PC-9 (cell line): ENCODE data around the gene ITGB5. TPM values are rescaled to one million over a fixed set of nuclear protein-coding genes. Genes with fewer than 3 reads are reported as not detected.

Experiments
- BruUV-seq: library from RNA; stranded (reverse); fragments of 400-500 nt; replicated peaks from 2 replicates; lab custom pipeline; 2021; lab: Mats Ljungman, UMichigan
- CTCF ChIA-PET: fragments of 300-600 bp; sonication (Branson Sonifier 250); formaldehyde crosslinking; loops from one replicate; lab custom pipeline; 2022; ENCODE audit warnings: antibody characterized with exemption; lab: Charles Lee
- POLR2A ChIA-PET: fragments of 300-600 bp; sonication (Branson Sonifier 250); formaldehyde crosslinking; loops from one replicate; lab custom pipeline; 2022; ENCODE audit warnings: antibody characterized with exemption; ENCODE audit not compliant: unreplicated experiment; lab: Charles Lee
- DNase-seq, 2 experiments: peaks; one replicate each; pipeline versions ENCODE4 v3.0.0 to v3.0.0-alpha.2; 2015 to 2022; ENCODE audit warnings: mixed read lengths in 1 of 2
- H2AFZ ChIP-seq: fragments of 200-600 bp; sonication (generic); 2 replicates; pipeline ENCODE4 v1.8.1; 2017; ENCODE audit warnings: antibody characterized with exemption
- H3F3A ChIP-seq: fragments of 200-600 bp; sonication (generic); 2 replicates; pipeline ENCODE4 v1.8.1; 2017; ENCODE audit warnings: antibody characterized with exemption, mild to moderate bottlenecking, low read depth; ENCODE audit not compliant: insufficient read depth
- H3K27ac ChIP-seq: fragments of 200-600 bp; sonication (generic); 2 replicates; pipeline ENCODE4 v1.6.1; 2016; ENCODE audit warnings: mixed run types
- H3K27me3 ChIP-seq: fragments of 200-600 bp; sonication (generic); 2 replicates; pipeline ENCODE4 v1.6.1; 2016; ENCODE audit warnings: low read depth, mixed run types; ENCODE audit not compliant: insufficient read depth
- H3K36me3 ChIP-seq: fragments of 200-600 bp; sonication (generic); 2 replicates; pipeline ENCODE4 v1.6.1; 2016; ENCODE audit warnings: low read depth, mixed run types
- H3K4me1 ChIP-seq: fragments of 200-600 bp; sonication (generic); replicated peaks from 2 replicates; pipeline ENCODE4 v1.6.1; 2016; ENCODE audit warnings: mixed run types; ENCODE audit not compliant: insufficient read depth
- H3K4me2 ChIP-seq: fragments of 200-600 bp; sonication (generic); 2 replicates; pipeline ENCODE4 v1.6.1; 2017; ENCODE audit warnings: mixed run types
- H3K4me3 ChIP-seq: fragments of 200-600 bp; sonication (generic); 2 replicates; pipeline ENCODE4 v1.6.1; 2016; ENCODE audit warnings: mixed run types
- H3K79me2 ChIP-seq: fragments of 200-600 bp; sonication (generic); 2 replicates; pipeline ENCODE4 v1.6.1; 2017; ENCODE audit warnings: low read depth, mixed run types
- H3K9me2 ChIP-seq: fragments of 200-600 bp; sonication (generic); 2 replicates; pipeline ENCODE4 v1.8.1; 2017; ENCODE audit warnings: mild to moderate bottlenecking; ENCODE audit not compliant: insufficient read depth
- H3K9me3 ChIP-seq: fragments of 200-600 bp; sonication (generic); 2 replicates; pipeline ENCODE4 v1.8.1; 2016; ENCODE audit warnings: low read depth; ENCODE audit not compliant: insufficient read depth
- H4K20me1 ChIP-seq: fragments of 200-600 bp; sonication (generic); 2 replicates; pipeline ENCODE4 v1.8.1; 2017; ENCODE audit not compliant: insufficient read depth
- EZH2 ChIP-seq: fragments of 200-600 bp; sonication (generic); IDR thresholded peaks from 2 replicates; pipeline ENCODE4 v1.8.0; 2017; ENCODE audit warnings: antibody characterized with exemption, low read depth
- intact Hi-C: fragments of 100-400 bp; cut with micrococcal nuclease; formaldehyde crosslinking; loops from one replicate; pipeline ENCODE4 v1.10.0; 2022; ENCODE audit not compliant: unreplicated experiment
- total RNA-seq: library from RNA; stranded (reverse); gene quantifications from 2 replicates; pipeline ENCODE4 v1.2.3, GENCODE V29; 2021
- TF ChIP-seq, protein P1 (sequence below): fragments of 200-600 bp; sonication (generic); conservative IDR thresholded peaks from 2 replicates; pipeline ENCODE4 v1.6.1; 2017; ENCODE audit warnings: mixed run types, antibody characterized with exemption, mild to moderate bottlenecking, moderate library complexity

The ITGB5 gene
- total RNA-seq, 1 experiment from 2014 or later, result 226 TPM

DNA sequence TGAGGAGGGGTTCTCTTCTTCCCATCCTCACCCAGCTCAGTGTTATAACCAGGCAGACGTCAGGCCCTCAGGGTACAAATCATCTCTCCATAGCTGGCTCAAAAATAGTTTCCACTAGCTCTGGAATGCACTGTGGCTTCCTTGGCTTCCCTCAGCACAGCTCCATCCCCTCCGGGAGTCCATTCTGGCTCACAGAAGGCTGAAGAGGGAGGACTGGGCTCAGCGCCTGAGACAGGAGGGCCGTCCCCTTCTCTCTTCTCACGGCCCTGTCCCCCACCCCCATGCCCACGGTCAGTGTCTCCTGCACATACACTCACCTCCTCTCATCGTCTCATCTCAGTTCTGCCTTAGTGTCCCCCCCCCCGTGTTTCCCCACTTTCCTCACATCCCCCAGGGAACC, 106.8 kb downstream of the ITGB5 start:
- Histone ChIP-seq H3K79me2 (no peaks in the 10 kb centered on the region), H3K27ac (no peak overlapping the region), H3K36me3 (no peaks in the 10 kb centered on the region; the same call in 1 of the 2 replicates), H3K27me3 (no peaks in the 10 kb centered on the region), H3F3A (no peaks in the 10 kb centered on the region), H3K9me3 (no peaks in the 10 kb centered on the region), H3K4me1 (no peaks in the 10 kb centered on the region), H3K4me2 (no peak overlapping the region), H3K9me2 (no peaks in the 10 kb centered on the region), H4K20me1 (peaks cover 7% of the 10 kb centered on the region), H3K4me3 (no peak overlapping the region), H2AFZ (no peak overlapping the region)
- no TSS peak for BruUV-seq
- DNase-seq, result no peak
- intact Hi-C loops, result no loop called here
- TF ChIP-seq EZH2, result no peak
- TF ChIP-seq, protein P1, sequence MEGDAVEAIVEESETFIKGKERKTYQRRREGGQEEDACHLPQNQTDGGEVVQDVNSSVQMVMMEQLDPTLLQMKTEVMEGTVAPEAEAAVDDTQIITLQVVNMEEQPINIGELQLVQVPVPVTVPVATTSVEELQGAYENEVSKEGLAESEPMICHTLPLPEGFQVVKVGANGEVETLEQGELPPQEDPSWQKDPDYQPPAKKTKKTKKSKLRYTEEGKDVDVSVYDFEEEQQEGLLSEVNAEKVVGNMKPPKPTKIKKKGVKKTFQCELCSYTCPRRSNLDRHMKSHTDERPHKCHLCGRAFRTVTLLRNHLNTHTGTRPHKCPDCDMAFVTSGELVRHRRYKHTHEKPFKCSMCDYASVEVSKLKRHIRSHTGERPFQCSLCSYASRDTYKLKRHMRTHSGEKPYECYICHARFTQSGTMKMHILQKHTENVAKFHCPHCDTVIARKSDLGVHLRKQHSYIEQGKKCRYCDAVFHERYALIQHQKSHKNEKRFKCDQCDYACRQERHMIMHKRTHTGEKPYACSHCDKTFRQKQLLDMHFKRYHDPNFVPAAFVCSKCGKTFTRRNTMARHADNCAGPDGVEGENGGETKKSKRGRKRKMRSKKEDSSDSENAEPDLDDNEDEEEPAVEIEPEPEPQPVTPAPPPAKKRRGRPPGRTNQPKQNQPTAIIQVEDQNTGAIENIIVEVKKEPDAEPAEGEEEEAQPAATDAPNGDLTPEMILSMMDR, result no peak
- CTCF ChIA-PET, result no interaction called here
- POLR2A ChIA-PET, result no interaction called here

DNA sequence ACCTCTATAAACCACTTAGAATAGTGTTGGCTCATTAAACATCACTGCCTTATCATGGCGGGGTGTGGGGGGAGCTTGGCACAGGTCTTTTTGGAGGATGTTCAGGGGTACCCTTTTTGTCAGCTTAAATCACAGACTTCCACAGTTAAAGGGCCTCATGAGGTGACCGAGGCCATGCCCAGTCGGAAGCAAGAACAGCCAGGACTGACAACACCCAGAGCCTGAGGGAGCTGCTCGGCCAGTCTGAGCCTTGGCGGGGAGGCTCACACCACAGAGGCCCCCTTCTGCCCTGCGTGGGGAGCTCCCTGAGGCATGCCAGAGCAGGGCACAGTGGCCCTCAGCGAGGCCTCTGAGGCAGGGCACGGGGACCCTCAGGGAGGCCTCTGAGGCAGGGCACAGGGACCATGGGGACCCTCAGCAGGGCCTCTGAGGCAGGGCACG, 107.4 kb downstream of the ITGB5 start:
- peaks cover 7% of the 10 kb centered on the region for H4K20me1 ChIP-seq
- ChIA-PET POLR2A (no interaction called here), CTCF (interaction anchor here (0.6 kb wide), 1 partner anchor 76 kb away, joined by 3 read pairs; no protein-coding TSS in a partner anchor)
- no peaks in the 10 kb centered on the region for H3K9me3 ChIP-seq
- no peaks in the 10 kb centered on the region for H3K27me3 ChIP-seq
- H3K4me1 ChIP-seq, result no peaks in the 10 kb centered on the region; the same call in 1 of the 2 replicates
- no peaks in the 10 kb centered on the region for H3F3A ChIP-seq
- no peak overlapping the region for H3K4me3 ChIP-seq
- no peak overlapping the region for H3K4me2 ChIP-seq
- no peak for DNase-seq
- no peak for TF ChIP-seq EZH2
- TF ChIP-seq, protein P1, result no peak
- H2AFZ ChIP-seq, result no peak overlapping the region
- no peaks in the 10 kb centered on the region for H3K9me2 ChIP-seq
- H3K79me2 ChIP-seq, result no peaks in the 10 kb centered on the region
- intact Hi-C loops, result no loop called here
- no peaks in the 10 kb centered on the region; the same call in 1 of the 2 replicates for H3K36me3 ChIP-seq
- BruUV-seq, result no TSS peak
- H3K27ac ChIP-seq, result no peak overlapping the region

DNA sequence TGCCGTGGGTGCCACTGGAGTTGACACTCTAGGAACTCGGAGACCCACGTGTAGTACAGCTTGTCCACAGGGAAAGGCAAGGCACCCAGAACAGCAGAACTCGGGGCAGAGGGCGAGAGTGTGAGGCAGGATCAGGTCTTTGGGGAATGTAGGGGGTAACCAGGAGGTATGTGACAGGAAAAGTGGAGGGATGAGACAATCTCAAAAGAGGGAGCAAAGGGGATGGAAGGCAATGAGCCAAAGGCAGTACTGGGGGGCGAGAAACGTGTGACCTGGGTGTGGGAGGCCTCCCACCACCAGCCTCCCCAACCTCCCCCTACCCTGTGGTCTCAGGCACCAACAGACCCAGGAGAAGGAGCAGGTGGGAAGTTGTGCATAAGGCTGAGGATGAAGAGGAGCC, 108.0 kb downstream of the ITGB5 start:
- TF ChIP-seq, protein P1, result no peak
- no peak for TF ChIP-seq EZH2
- DNase-seq, result no peak
- H3K4me2 ChIP-seq, result no peak overlapping the region
- no TSS peak for BruUV-seq
- no peak overlapping the region for H3K27ac ChIP-seq
- ChIA-PET CTCF (no interaction called here), POLR2A (no interaction called here)
- H3K4me3 ChIP-seq, result no peak overlapping the region
- no peak overlapping the region for H2AFZ ChIP-seq
- H3K4me1 ChIP-seq, result peaks cover 5% of the 10 kb centered on the region; the same call in 1 of the 2 replicates
- H3K9me2 ChIP-seq, result no peaks in the 10 kb centered on the region
- intact Hi-C loops, result no loop called here
- peaks cover 7% of the 10 kb centered on the region for H4K20me1 ChIP-seq
- no peaks in the 10 kb centered on the region for H3K9me3 ChIP-seq
- no peaks in the 10 kb centered on the region; the same call in 1 of the 2 replicates for H3K36me3 ChIP-seq
- H3K79me2 ChIP-seq, result no peaks in the 10 kb centered on the region
- no peaks in the 10 kb centered on the region for H3K27me3 ChIP-seq
- H3F3A ChIP-seq, result no peaks in the 10 kb centered on the region
